SK-N-SH (cell line): ENCODE data around the gene ZNF511. TPM values are rescaled to one million over a fixed set of nuclear protein-coding genes. Genes with fewer than 3 reads are reported as not detected.

Experiments used
- CTCF ChIA-PET: fragments of 300-600, 350-600 bp; formaldehyde crosslinking; extraction: SDS; loops from one replicate; lab custom pipeline; 2021; lab: Yijun Ruan, JAX
- POLR2A ChIA-PET: fragments of 350-600 bp; sonication (Branson Sonifier 250); formaldehyde crosslinking; extraction: SDS; loops from one replicate; lab custom pipeline; 2020; ENCODE audit warnings: antibody characterized with exemption, inconsistent platforms; lab: Yijun Ruan, JAX
- DNase-seq: peaks from one replicate; pipeline ENCODE4 v3.0.0; 2012
- H2AFZ ChIP-seq: fragments of 200-600 bp; sonication (generic); 2 replicates; pipeline ENCODE4 v1.8.1; 2016; ENCODE audit warnings: antibody characterized with exemption, mild to moderate bottlenecking, low read depth
- H3F3A ChIP-seq: fragments of 200-600 bp; sonication (generic); replicated peaks from 2 replicates; pipeline ENCODE3; 2016; ENCODE audit warnings: antibody characterized with exemption, mild to moderate bottlenecking; ENCODE audit not compliant: insufficient read depth
- H3K27ac ChIP-seq, 2 experiments: fragments of 200-500 bp in 1 of 2; fragments of 200-600 bp in 1 of 2; sonication (Bioruptor generic) in 1 of 2; sonication (generic), shearing (Covaris generic) in 1 of 2; 2 replicates each; pipeline versions ENCODE4 v1.5.1 to v1.6.1; 2014 to 2016; ENCODE audit warnings: low read depth in 2 of 2, inconsistent platforms in 1 of 2, low read length in 1 of 2, mild to moderate bottlenecking in 1 of 2, mixed read lengths in 1 of 2
- H3K27me3 ChIP-seq: fragments of 200-600 bp; sonication (generic), shearing (Covaris generic); 2 replicates; pipeline ENCODE4 v1.6.1; 2016; ENCODE audit warnings: mixed run types; ENCODE audit not compliant: insufficient read depth
- H3K36me3 ChIP-seq, 2 experiments: fragments of 200-500 bp in 1 of 2; fragments of 200-600 bp in 1 of 2; sonication (Bioruptor generic) in 1 of 2; sonication (generic) in 1 of 2; replicated peaks in 1 of 2; 2 replicates each; pipeline versions ENCODE3 to v1.5.1; 2014 to 2016; ENCODE audit warnings: low read length in 1 of 2, mild to moderate bottlenecking in 1 of 2; ENCODE audit not compliant: insufficient read depth in 2 of 2, control insufficient read depth in 1 of 2
- H3K4me1 ChIP-seq, 2 experiments: fragments of 200-500 bp in 1 of 2; fragments of 200-600 bp in 1 of 2; sonication (Bioruptor generic) in 1 of 2; sonication (generic), shearing (Covaris generic) in 1 of 2; 2 replicates each; pipeline versions ENCODE4 v1.5.1 to v1.6.1; 2014 to 2016; ENCODE audit warnings: low read depth in 1 of 2, low read length in 1 of 2, mixed run types in 1 of 2; ENCODE audit not compliant: insufficient read depth in 2 of 2, control insufficient read depth in 1 of 2
- H3K4me2 ChIP-seq: fragments of 200-600 bp; sonication (generic), shearing (Covaris generic); 2 replicates; pipeline ENCODE4 v1.6.1; 2017; ENCODE audit warnings: mixed run types
- H3K4me3 ChIP-seq, 2 experiments: fragments of 200-500 bp in 1 of 2; fragments of 200-600 bp in 1 of 2; sonication (Bioruptor generic) in 1 of 2; sonication (generic), shearing (Covaris generic) in 1 of 2; 2 replicates each; pipeline versions ENCODE4 v1.5.1 to v1.8.1; 2014 to 2016; ENCODE audit warnings: low read depth in 2 of 2, inconsistent platforms in 1 of 2, low read length in 1 of 2, mild to moderate bottlenecking in 1 of 2, mixed read lengths in 1 of 2, moderate library complexity in 1 of 2
- H3K79me2 ChIP-seq: fragments of 200-600 bp; sonication (generic); 2 replicates; pipeline ENCODE4 v1.8.1; 2017; ENCODE audit warnings: mild to moderate bottlenecking; ENCODE audit not compliant: insufficient read depth
- H3K9ac ChIP-seq: fragments of 200-600 bp; sonication (generic); 2 replicates; pipeline ENCODE4 v1.6.1; 2017; ENCODE audit warnings: mixed run types
- H3K9me2 ChIP-seq: fragments of 200-600 bp; sonication (generic); 2 replicates; pipeline ENCODE4 v1.6.1; 2017; ENCODE audit warnings: mixed run types
- H3K9me3 ChIP-seq: fragments of 200-600 bp; sonication (generic); 2 replicates; pipeline ENCODE4 v1.6.1; 2017; ENCODE audit warnings: mixed run types, mild to moderate bottlenecking, moderate library complexity
- H4K20me1 ChIP-seq: fragments of 200-600 bp; sonication (generic); 2 replicates; pipeline ENCODE4 v1.6.1; 2017; ENCODE audit warnings: mild to moderate bottlenecking, mixed run types; ENCODE audit not compliant: insufficient read depth
- CHD2 ChIP-seq: fragments of 150-350 bp; IDR thresholded peaks from 2 replicates; pipeline ENCODE4 v1.6.1; 2018; ENCODE audit warnings: low read length; ENCODE audit not compliant: partially characterized antibody
- EP300 ChIP-seq, 2 experiments: IDR thresholded peaks; 2 replicates each; pipeline versions ENCODE4 v1.4.0 to v1.6.1; 2012; ENCODE audit warnings: borderline replicate concordance in 1 of 2, low read depth in 1 of 2, low read length in 1 of 2
- FOXJ3 ChIP-seq: sonication (generic); formaldehyde crosslinking; IDR thresholded peaks from 2 replicates; pipeline ENCODE4 v1.5.1; 2020; ENCODE audit warnings: mild to moderate bottlenecking, missing genetic modification reagents
- FOXM1 ChIP-seq: IDR thresholded peaks from 2 replicates; pipeline ENCODE4 v1.4.0; 2012; ENCODE audit warnings: low read depth, mild to moderate bottlenecking
- GATA2 ChIP-seq: sonication (generic); formaldehyde crosslinking; IDR thresholded peaks from 2 replicates; pipeline ENCODE4 v1.5.0; 2020; ENCODE audit warnings: mild to moderate bottlenecking, missing genetic modification reagents
- MEF2A ChIP-seq: IDR thresholded peaks from 2 replicates; pipeline ENCODE4 v1.4.0; 2012; ENCODE audit warnings: low read depth, borderline replicate concordance
- MXI1 ChIP-seq: IDR thresholded peaks from 2 replicates; pipeline ENCODE4 v1.6.1; 2012; ENCODE audit warnings: mild to moderate bottlenecking, low read depth, low read length, improper control_type of control experiment
- NFIC ChIP-seq: IDR thresholded peaks from 2 replicates; pipeline ENCODE4 v1.4.0; 2012; ENCODE audit warnings: borderline replicate concordance
- POLR2AphosphoS5 ChIP-seq: IDR thresholded peaks from 2 replicates; pipeline ENCODE4 v1.6.1; 2012; ENCODE audit warnings: low read depth, low read length
- RAD21 ChIP-seq: IDR thresholded peaks from 2 replicates; pipeline ENCODE4 v1.6.1; 2012; ENCODE audit warnings: mild to moderate bottlenecking, low read length
- RCOR1 ChIP-seq: fragments of 150-350 bp; IDR thresholded peaks from 2 replicates; pipeline ENCODE4 v1.6.1; 2017; ENCODE audit warnings: antibody characterized with exemption, low read length
- RFX5 ChIP-seq: IDR thresholded peaks from 2 replicates; pipeline ENCODE4 v1.6.1; 2012; ENCODE audit warnings: mild to moderate bottlenecking, improper control_type of control experiment, low read length
- SMC3 ChIP-seq: IDR thresholded peaks from 2 replicates; pipeline ENCODE4 v1.6.1; 2012; ENCODE audit warnings: low read depth, low read length, improper control_type of control experiment
- TAF1 ChIP-seq: IDR thresholded peaks from 2 replicates; pipeline ENCODE4 v1.6.1; 2012; ENCODE audit warnings: low read depth, mild to moderate bottlenecking, low read length, moderate library complexity, borderline replicate concordance
- TEAD4 ChIP-seq: IDR thresholded peaks from 2 replicates; pipeline ENCODE4 v1.4.0; 2012; ENCODE audit warnings: mild to moderate bottlenecking, borderline replicate concordance; ENCODE audit not compliant: insufficient read depth
- WGBS: methylation state at CpG from one replicate; pipeline ENCODE4 v1.1.6; 2017; ENCODE audit warnings: low lambda C conversion rate; 5-methylcytosine and 5-hydroxymethylcytosine counted together
- polyA plus RNA-seq, 3 experiments: library from polyadenylated mRNA; depleted of rRNA; stranded (reverse); fragments of >200 nt; gene quantifications; 2 replicates each; pipeline ENCODE4 v1.2.3, GENCODE V29; 2012
- TF ChIP-seq, protein P1 (sequence below): fragments of 150-350 bp; IDR thresholded peaks from 2 replicates; pipeline ENCODE4 v1.6.1; 2016; ENCODE audit warnings: mild to moderate bottlenecking, low read depth, low read length
- TF ChIP-seq, protein P2 (sequence below): fragments of 200-600 bp; sonication (generic); IDR thresholded peaks from 2 replicates; pipeline ENCODE4 v1.6.1; 2017; ENCODE audit warnings: antibody characterized with exemption, mild to moderate bottlenecking, moderate library complexity
- TF ChIP-seq, protein P3 (sequence below): IDR thresholded peaks from 2 replicates; pipeline ENCODE4; 2012

The ZNF511 gene
- polyA plus RNA-seq, 1 of the 3 experiments (the other 2 are of a cell fraction), result 62.3 TPM

DNA sequence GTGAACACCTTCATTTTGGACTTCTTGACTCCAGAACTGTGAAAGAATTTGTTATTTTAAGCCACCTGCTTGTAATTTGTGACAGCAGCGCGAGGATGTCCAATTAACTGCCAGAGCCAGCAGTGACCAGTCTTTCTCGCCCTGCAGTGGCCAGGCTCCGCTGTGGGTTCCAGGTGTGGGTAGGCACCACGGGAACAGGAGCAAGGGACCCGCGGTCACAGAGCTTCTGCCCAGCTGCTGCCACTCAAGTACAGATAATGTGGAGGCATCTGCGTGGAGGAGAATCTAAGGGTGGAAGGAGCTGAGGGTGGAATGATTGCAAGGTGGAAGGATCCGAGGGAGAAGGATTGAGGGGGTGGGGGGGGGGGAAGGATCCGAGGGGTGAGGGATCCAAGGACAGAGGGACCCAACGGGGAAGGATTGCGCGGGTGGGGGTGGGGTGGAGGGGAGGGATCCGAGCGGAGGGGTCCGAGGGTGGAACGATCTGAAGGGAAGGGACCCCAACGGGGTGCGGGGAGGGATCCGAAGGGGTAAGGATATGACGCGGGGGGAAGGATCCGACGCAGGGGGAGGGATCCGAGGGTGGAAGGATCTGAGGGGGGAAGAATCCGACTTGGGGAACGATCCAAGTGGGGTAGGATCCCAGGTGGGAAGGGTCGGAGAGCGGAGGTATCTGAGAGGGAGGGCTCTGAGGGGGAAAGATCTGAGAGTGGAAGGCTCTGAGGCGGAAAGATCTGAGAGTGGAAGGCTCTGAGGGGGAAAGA is 24.4 kb downstream of the ZNF511 start:
- H3K36me3 ChIP-seq, result no peaks in the 10 kb centered on the region
- no peaks in the 10 kb centered on the region for H3K9me3 ChIP-seq
- no peak overlapping the region for H3K4me3 ChIP-seq
- no peaks in the 10 kb centered on the region for H4K20me1 ChIP-seq
- CTCF ChIA-PET, result no interaction called here
- H3K27ac ChIP-seq, result no peak overlapping the region
- H3K4me1 ChIP-seq, result peaks cover 0 to 10% of the 10 kb centered on the region in 2 experiments; a peak in 2 of 4 replicates
- no peak overlapping the region for H2AFZ ChIP-seq
- 47% methylated on average over 30 of the region's 30 CpGs for WGBS
- peaks cover 55% of the 10 kb centered on the region for H3K27me3 ChIP-seq
- no peak overlapping the region for H3K9ac ChIP-seq
- H3K9me2 ChIP-seq, result no peaks in the 10 kb centered on the region
- POLR2A ChIA-PET, result no interaction called here
- TF ChIP-seq FOXJ3 (CRISPR knock-in tag), result no peak
- no peak for TF ChIP-seq RFX5
- no peak for TF ChIP-seq MEF2A
- no peak for TF ChIP-seq TEAD4
- TF ChIP-seq, protein P1, sequence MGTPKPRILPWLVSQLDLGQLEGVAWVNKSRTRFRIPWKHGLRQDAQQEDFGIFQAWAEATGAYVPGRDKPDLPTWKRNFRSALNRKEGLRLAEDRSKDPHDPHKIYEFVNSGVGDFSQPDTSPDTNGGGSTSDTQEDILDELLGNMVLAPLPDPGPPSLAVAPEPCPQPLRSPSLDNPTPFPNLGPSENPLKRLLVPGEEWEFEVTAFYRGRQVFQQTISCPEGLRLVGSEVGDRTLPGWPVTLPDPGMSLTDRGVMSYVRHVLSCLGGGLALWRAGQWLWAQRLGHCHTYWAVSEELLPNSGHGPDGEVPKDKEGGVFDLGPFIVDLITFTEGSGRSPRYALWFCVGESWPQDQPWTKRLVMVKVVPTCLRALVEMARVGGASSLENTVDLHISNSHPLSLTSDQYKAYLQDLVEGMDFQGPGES, result no peak
- TF ChIP-seq GATA2 (CRISPR knock-in tag), result no peak
- no peak for TF ChIP-seq FOXM1
- TF ChIP-seq RCOR1, result no peak
- TF ChIP-seq RAD21, result no peak
- TF ChIP-seq NFIC, result no peak
- TF ChIP-seq SMC3, result no peak
- TF ChIP-seq CHD2, result no peak
- no peak for TF ChIP-seq TAF1
- TF ChIP-seq, all 33 proteins: peak for 0
- Histone ChIP-seq H3K79me2 (no peaks in the 10 kb centered on the region), H3K4me2 (no peak overlapping the region), H3F3A (no peaks in the 10 kb centered on the region)
- DNase-seq, result no peak

DNA sequence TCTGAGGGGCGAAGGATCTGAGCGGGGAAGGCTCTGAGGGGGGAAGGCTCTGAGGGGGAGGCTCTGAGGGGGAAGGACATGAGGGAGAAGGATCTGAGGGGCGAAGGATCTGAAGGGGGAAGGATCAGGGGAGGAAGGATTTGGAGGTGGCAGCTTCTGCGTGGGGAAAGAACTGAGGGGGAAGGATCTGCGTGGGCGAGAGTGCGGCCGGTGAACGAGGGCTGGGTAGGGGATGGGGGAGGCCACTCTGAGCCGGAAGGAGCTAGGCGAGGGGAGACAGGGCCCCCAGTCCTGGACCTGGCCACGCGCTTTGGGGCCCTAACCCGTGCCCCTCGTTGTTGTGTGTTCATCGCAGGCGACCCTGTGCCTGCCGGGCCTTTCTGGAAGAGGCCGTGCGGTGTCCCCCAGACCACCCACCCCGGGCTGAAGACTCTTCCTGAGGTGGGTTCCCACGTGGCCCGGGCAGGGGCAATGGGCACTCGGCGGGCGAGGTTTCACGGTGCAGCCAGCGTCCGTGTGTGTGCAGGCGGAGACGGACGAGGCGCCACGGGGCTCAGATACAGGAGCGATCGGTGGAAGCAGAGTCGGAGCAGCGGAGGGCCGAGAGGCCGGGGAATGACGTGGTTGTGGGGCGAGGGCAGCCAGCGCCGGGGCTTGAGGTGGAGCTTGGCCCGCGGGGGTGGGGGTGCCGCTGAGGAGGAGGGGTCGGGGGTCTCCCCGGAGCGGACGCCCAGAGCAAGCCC is 26.0 kb downstream of the ZNF511 start:
- DNase-seq, result peak; percentile 70
- CTCF ChIA-PET, result interaction anchor here (1.0 to 1.2 kb wide), 3 partner anchors 13 to 27 kb away, joined by 3 to 4 read pairs (median 3); partner anchors contain the start of gene PRAP1
- no peak overlapping the region for H2AFZ ChIP-seq

More for the DNA sequence above, 26.0 kb downstream of the ZNF511 start:
- Histone ChIP-seq H3K9ac (no peak overlapping the region), H3K36me3 (no peaks in the 10 kb centered on the region), H3K79me2 (no peaks in the 10 kb centered on the region), H3K27ac (no peak overlapping the region), H3K4me1 (peaks cover 0 to 2% of the 10 kb centered on the region in 2 experiments; a peak in 2 of 4 replicates), H3K4me2 (peak overlapping the region; percentile 79; the same call in 1 of the 2 replicates), H3F3A (no peaks in the 10 kb centered on the region), H3K9me3 (no peaks in the 10 kb centered on the region), H3K27me3 (peaks cover 57% of the 10 kb centered on the region), H3K9me2 (no peaks in the 10 kb centered on the region), H3K4me3 (peak overlapping the region; percentile 30 to 46; a peak in 3 of 4 replicates), H4K20me1 (no peaks in the 10 kb centered on the region)
- WGBS, result 21% methylated on average over 9 of the region's 51 CpGs
- TF ChIP-seq, protein P1, result no peak
- TF ChIP-seq, protein P2, sequence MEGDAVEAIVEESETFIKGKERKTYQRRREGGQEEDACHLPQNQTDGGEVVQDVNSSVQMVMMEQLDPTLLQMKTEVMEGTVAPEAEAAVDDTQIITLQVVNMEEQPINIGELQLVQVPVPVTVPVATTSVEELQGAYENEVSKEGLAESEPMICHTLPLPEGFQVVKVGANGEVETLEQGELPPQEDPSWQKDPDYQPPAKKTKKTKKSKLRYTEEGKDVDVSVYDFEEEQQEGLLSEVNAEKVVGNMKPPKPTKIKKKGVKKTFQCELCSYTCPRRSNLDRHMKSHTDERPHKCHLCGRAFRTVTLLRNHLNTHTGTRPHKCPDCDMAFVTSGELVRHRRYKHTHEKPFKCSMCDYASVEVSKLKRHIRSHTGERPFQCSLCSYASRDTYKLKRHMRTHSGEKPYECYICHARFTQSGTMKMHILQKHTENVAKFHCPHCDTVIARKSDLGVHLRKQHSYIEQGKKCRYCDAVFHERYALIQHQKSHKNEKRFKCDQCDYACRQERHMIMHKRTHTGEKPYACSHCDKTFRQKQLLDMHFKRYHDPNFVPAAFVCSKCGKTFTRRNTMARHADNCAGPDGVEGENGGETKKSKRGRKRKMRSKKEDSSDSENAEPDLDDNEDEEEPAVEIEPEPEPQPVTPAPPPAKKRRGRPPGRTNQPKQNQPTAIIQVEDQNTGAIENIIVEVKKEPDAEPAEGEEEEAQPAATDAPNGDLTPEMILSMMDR, result no peak
- TF ChIP-seq, protein P3, sequence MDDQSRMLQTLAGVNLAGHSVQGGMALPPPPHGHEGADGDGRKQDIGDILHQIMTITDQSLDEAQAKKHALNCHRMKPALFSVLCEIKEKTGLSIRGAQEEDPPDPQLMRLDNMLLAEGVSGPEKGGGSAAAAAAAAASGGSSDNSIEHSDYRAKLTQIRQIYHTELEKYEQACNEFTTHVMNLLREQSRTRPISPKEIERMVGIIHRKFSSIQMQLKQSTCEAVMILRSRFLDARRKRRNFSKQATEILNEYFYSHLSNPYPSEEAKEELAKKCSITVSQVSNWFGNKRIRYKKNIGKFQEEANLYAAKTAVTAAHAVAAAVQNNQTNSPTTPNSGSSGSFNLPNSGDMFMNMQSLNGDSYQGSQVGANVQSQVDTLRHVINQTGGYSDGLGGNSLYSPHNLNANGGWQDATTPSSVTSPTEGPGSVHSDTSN, result no peak
- TF ChIP-seq POLR2AphosphoS5 (no peak), MXI1 (no peak), EP300 (IDR thresholded peaks at IDR 0.05; ENCODE audit: borderline replicate concordance in 1 of 2, low read depth in 1 of 2, low read length in 1 of 2) (no peak), CHD2 (no peak)
- POLR2A ChIA-PET, result interaction anchor here (0.6 to 1.1 kb wide), 2 partner anchors 13 to 28 kb away, joined by 4 read pairs; partner anchors contain the start of gene PRAP1
